HG02763 (cell line): Measurements from ENCODE around the gene ADTRP.
"Not testable (repeated sequence)": the region's sequence is repeated elsewhere in the genome, so short reads cannot be mapped to it uniquely, and the experiment has no call there.

ENCODE experiments used
- ATAC-seq: cut with Tn5 transposase; IDR thresholded peaks from one replicate; pipeline ENCODE4 v1.9.1; 2021; ENCODE audit warnings: mild to moderate bottlenecking, moderate library complexity; ENCODE audit not compliant: unreplicated experiment

ADTRP gene

GRCh38 chr6:11804135-11804534, 25.5 kb upstream of the ADTRP start:
- no peak for ATAC-seq

- no peak for ATAC-seq
These were observed 25.0 kb upstream of the ADTRP start for GRCh38 chr6:11803591-11803971.

- ATAC-seq = no peak
These were observed 24.4 kb upstream of the ADTRP start for GRCh38 chr6:11802886-11803590.

- not testable (repeated sequence) for ATAC-seq
These were observed 21.9 kb upstream of the ADTRP start for GRCh38 chr6:11800531-11800930.

GRCh38 chr6:11798538-11798937, 19.9 kb upstream of the ADTRP start:
- ATAC-seq = no peak

- ATAC-seq = no peak
These were observed 19.5 kb upstream of the ADTRP start for GRCh38 chr6:11798096-11798495.

GRCh38 chr6:11796829-11797228, 18.2 kb upstream of the ADTRP start:
- no peak for ATAC-seq

GRCh38 chr6:11795403-11795802, 16.8 kb upstream of the ADTRP start:
- ATAC-seq = no peak

- ATAC-seq = no peak
These were observed 14.7 kb upstream of the ADTRP start for GRCh38 chr6:11793277-11793676.

- ATAC-seq = no peak
These were observed 12.9 kb upstream of the ADTRP start for GRCh38 chr6:11791354-11792107.

- ATAC-seq = no peak
These were observed 11.1 kb upstream of the ADTRP start for GRCh38 chr6:11789744-11790143.

- no peak for ATAC-seq
These were observed 9.4 kb upstream of the ADTRP start for GRCh38 chr6:11788043-11788442.

- ATAC-seq = peak; percentile 90
These were observed 7.4 kb upstream of the ADTRP start for GRCh38 chr6:11785774-11786579.

- ATAC-seq = peak; percentile 39
These were observed 6.8 kb upstream of the ADTRP start for GRCh38 chr6:11785415-11785773.

- no peak for ATAC-seq
These were observed 5.7 kb upstream of the ADTRP start for GRCh38 chr6:11784341-11784740.

GRCh38 chr6:11783524-11784064, 5.0 kb upstream of the ADTRP start:
- no peak for ATAC-seq

GRCh38 chr6:11782524-11782923, 3.9 kb upstream of the ADTRP start:
- ATAC-seq = no peak

- no peak for ATAC-seq
These were observed 1.5 kb upstream of the ADTRP start for GRCh38 chr6:11780097-11780428.

- ATAC-seq = no peak
These were observed 910 bp upstream of the ADTRP start for GRCh38 chr6:11779329-11780096.

- no peak for ATAC-seq
These were observed 567 bp downstream of the ADTRP start for GRCh38 chr6:11778036-11778435.
